Fibroblast of upper back skin (primary cell): ENCODE measurements around the gene RCOR3.
"Not testable (repeated sequence)": the region's sequence is repeated elsewhere in the genome, so short reads cannot be mapped to it uniquely, and the experiment has no call there.

Source experiments
- DNase-seq: peaks from one replicate; pipeline ENCODE4 v3.0.0-alpha.2; 2013

Gene RCOR3

DNA sequence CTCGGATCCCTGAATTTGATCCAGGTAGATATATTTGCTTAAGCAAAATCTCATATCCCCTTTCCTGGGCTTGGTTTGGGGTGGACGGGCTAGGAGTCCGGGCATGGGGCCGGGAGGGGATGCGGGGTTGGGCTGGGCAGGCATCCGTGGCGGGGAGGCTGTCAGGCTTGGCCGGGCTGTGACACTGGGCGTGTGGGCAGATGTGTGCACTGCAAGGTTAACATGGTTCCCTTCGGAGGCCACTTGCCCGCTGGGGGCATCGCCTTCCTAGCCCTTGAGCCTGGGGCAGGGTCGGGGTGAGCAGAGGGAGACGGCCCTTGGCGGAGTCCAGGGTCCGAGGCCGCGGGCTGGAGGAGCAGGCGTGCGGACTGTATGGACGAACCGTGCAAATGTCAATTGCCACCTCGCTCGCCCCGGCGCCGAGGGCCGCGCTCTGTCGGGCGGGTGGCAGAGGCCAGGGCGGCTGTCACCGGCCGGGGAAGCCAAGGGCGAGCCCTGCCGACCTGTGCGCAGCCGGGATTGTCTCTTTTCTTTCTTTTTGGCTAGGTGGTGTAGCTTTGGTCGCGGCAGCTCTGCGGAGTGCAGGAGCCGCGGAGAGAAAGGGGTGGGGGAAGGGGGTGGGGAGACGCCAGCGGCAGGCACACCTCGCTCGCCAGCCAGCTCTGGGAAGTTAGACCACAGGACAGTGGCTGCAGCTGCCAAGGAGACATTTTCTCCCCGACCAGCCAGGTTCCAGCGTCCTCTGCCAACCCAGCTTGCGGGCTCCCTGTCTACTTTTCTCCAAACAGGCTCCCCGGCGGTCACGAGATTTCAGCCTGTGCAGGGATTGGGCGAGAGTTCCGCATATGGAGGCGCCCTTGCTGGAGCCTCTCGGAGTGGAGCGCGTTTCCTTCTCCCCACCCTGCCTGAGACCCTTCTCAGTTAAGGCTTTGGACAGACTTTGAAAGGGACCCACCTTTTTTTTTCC lies 1.3 kb downstream of the RCOR3 start:
- peak; percentile 70 for DNase-seq

DNA sequence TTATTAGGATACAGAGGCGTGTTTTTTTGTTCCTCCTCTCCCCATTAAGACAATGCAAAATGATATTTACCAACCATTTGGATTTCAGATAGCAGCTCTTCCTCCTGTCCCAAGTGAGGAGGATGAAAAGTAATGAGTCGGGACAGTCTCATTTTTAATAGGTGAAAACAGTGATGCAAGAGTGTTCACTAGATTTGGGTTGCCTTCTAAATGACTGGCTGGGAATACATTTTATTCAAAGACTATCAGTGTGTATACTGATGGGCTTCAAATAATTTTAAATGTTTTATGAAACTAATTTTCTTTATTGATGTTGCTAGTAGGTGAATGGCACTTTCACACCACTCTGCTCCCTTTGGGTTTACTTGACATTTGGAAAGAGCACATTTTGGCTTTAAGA lies 2.1 kb downstream of the RCOR3 start:
- no peak for DNase-seq

DNA sequence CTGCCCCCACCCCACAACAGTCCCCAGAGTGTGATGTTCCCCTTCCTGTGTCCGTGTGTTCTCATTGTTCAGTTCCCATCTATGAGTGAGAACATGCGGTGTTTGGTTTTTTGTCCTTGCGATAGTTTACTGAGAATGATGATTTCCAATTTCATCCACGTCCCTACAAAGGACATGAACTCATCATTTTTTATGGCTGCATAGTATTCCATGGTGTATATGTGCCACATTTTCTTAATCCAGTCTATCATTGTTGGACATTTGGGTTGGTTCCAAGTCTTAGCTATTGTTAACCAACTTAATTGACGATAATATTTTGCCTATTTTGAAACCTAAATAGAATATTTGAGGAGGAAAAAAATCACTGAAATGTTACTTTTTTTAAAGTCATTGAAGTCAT lies 3.9 kb downstream of the RCOR3 start:
- DNase-seq = not testable (repeated sequence)

DNA sequence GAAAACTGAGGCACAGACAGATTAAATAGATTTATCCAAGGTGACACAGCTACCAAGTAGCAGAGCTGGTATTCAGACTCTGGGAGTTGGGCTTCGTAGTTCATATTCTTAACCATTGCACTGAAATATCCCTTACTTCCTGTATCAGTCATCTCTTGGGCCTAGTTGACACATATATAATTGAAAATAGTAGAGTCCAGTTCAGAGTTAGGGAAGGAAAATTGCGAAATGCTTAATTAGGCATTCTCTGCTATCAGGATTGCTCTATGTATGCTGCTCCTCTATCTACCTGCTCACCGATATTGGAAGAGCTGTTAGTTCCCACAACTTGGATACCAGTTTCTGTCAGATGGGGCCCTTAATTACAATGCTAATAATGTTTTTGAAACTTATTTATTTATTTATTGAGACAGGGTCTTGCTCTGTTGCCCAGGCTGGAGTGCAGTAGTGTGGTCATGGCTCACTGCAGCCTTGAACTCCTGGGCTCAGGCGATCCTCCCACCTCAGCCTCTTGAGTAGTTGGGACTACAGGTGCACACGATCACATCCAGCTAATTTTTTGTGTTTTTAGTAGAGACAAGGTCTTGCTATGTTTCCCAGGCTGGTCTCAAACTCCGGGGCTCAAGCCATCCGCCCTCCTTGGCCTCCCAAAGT lies 8.2 kb downstream of the RCOR3 start:
- no peak for DNase-seq

DNA sequence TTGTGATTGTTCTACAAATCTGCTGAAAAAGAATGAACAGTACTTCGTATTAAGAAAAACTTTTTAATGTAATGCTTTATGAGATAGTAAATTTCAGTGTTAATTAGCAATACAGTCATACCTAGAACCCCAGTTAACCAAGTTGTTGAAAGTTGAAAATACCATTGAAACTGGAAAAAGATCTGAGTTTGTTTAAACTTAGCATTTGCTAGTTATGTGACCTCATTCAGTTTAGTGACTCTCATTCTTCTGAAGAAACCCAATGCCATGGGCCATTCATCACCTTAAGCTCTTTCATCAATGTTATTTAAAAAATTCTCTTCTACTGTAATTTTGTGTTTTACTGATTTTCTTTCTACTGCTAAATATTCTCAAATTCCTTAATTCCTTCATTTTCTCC lies 20.2 kb downstream of the RCOR3 start:
- DNase-seq = no peak

DNA sequence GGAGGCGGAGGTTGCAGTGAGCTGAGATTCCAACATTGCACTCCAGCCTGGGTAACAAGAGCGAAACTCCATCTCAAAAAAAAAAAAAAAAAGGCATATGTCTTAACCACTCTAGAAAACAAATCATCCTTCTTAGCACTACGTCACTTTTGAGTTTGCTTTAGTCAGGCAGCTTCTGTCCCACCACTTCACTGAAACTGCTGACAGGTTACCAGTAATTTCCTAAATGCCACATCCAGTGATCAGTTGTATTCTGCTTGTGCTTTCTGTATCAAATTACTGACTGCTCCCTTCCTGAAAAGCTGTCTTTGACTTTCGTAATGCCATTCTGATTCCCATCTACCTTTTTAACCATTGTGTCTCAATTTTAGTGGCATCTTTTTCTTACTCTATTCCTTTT lies 21.7 kb downstream of the RCOR3 start:
- no peak for DNase-seq

DNA sequence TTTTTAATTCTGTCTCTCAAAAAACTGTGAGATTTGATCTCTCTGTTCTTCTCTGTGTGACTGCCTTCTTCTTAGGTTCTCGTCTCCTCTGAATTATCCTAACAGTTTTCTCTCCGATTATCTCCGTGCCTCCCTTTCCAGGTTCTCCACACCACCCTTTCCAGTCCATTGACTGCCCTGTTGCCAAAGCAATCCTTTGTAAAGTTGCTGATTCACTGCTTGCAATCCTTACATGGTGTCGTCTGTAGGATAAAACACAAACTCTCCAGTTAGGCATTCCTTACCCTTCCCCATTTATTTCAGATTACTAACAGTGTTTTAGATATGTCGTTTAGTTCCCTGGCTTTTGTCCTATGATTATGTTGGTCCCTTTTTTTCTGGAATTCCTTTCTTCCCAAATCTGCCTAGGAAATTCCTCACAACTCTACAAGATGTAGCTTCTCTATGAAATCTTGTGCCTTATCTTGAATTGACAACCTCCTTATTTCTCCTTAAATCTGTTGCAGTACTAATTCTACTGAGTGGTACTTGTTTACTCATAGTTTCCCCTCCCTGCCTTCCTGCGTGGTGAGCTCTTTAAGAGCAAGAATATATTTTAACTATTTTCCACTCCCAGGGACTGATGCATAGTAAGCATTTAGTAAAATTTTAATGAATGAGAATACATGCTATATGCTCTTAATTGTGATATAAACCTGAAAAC lies 22.3 kb downstream of the RCOR3 start:
- DNase-seq = peak; percentile 8

DNA sequence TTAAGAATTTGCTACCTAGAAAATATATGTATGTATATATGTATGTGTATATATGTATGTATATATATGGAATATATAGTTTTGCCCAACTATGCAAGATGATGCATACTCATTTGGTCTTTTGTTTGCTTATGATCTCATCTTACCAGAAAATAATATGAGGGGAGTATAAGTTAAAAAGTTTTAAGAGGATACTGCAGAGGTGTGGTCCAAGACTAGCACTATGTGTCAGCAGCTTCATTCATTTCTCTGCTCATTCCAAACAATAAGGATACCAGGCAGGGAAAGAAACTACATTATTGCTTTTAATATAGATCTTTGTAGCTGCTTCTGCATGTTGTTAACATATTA lies 22.8 kb downstream of the RCOR3 start:
- no peak for DNase-seq

DNA sequence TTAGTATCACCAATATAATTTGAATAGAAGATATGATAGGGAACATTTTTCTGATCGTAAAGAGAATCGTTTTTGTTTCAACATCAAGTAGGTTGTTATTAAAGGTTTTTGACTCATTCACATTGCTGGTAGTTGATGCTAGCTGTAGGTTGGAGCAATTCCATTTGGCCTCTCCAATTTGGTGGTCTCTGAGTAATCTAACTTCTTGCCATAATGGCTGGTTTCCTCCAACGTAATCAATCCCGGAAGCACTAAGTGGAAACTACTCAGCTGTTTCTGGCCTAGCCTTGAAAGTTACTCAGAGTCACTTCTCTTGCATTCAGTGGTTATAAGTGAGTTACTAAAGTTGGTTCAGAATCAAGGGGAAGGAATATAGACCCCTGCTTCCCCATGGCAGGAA lies 26.0 kb downstream of the RCOR3 start:
- DNase-seq = peak; percentile 54

DNA sequence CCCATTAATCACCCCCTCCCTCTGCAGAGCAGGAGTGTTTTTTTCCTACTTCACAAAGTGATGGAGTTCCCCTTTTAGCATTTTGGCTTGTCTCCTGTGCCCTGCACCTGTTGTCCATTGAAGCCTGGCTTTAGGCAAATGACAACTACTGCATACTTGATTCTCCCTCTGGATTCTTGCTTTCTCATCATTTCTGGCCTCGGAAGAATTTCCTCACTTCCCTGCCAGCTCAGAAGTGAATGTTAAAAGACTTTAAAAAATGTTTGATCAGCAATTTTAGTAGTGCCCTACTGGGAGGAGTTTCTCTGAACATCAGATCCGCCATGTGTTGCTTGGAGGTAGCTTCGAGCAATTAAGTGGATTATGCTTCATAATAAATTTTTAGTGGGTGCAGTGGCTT lies 28.1 kb downstream of the RCOR3 start:
- no peak for DNase-seq

DNA sequence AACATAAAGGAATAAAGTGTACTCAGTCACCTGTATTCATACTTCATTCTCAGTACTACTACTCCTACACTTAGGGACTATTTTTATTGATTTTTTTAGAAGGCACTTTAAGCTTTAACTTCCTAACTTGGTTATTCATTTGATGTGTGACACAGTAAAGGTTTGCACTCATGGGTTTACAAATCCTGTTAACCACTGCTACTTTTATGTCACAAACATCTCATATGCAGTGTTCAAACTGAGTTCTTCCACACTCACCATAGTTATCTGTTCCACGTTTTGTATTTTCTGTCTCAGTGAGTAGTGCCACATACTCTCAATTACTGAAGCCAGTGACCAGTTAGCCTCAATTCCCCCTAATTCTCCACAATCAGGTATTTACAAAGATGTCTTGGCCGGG lies 33.2 kb downstream of the RCOR3 start:
- no peak for DNase-seq

DNA sequence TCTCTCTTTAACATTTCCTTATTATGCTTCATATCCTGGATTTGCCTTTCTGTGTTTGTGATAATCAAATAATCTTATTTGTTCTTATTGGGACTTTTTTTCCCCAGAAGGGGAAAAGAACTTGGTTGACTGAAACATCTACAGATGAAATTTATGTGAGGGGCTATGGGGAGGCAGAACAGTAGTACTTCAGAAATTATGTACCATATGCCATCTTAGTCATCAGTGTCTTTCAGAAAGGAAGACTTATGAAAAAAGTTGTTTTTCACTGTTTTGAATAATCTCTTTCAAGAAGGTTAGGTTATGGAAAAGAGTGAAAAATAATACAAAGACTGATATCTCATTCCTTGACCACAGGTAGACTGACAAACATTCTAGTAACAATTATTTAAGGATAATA lies 37.2 kb downstream of the RCOR3 start:
- DNase-seq = no peak

DNA sequence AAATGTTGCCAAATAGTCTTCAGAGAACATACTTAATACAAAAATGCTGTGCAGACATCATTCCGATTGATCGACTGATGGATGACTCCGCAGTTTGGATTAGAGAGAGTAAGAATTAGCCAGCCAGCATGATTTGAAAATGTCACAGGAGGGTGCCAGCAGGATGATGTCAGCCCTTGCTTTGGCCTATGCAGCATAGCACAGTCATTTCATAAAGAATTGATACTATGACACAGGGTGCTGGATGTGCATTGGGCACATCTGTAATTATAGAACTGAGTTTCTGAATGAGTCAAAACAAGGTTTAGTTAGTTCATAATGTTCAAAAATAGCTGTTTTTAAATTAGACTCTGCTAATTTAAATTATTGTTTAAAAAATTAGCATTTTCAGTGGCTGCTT lies 45.9 kb downstream of the RCOR3 start:
- DNase-seq = peak; percentile 37

DNA sequence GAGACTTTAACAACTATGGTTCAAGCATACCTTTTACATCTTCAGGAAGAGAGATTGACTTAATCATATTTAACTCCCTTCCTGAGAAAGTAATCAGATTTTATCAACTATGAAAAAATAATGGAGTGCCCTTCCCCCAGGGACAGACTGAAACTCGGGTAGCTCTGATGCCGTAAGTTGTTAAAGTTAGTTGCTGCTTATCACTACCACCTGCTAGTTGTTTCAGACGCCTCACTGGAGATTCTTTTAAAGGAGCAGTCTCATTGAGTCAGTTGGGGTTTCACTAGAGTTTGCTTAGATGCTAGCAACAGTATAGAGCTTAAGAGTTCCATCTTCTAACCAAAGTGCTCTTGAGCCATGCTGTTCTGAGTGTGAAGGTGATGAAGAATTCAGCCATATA lies 50.5 kb downstream of the RCOR3 start:
- no peak for DNase-seq

DNA sequence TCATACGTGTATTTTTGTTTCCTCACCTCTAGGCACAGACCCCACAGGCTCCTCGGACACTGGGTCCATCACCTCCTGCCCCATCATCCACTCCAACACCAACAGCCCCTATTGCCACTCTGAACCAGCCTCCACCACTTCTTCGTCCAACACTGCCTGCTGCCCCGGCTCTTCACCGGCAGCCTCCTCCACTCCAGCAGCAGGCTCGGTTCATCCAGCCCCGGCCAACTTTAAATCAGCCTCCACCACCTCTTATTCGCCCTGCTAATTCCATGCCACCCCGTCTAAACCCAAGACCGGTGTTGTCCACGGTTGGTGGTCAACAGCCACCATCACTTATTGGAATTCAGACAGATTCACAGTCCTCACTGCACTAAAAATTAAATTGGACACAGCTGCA lies 54.2 kb downstream of the RCOR3 start:
- DNase-seq = no peak

DNA sequence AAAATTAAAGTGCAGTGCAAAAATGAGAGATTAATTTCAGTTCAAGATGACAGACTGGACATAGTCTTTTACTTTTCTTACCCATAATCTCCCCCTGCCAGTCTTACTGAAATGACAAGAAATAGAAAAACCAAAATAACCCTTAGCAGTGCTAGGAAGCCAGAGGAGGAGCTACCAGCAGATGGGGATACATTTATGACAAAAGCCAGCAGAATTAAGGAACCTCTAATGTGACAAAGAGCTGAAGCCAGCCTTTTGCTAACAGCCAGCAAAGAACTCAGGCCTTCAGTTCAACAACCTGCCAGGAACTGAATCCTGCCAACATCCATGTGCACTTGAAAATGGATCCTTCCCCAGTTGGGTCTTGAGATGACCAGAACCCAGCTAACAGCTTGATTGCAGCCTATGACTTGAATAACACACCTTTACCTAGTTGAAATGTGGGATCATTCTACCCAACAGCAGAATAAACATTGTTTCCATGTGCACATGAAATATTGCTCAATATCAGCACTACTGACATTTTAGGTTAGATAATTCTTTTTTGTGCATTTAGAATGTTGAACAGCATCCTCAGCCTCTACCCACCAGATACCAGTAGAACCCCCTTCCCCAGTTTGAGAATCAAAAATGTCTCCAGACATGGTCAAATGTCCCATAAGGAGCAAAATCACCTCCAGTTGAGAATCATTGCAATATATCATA lies 59.6 kb downstream of the RCOR3 start:
- no peak for DNase-seq

DNA sequence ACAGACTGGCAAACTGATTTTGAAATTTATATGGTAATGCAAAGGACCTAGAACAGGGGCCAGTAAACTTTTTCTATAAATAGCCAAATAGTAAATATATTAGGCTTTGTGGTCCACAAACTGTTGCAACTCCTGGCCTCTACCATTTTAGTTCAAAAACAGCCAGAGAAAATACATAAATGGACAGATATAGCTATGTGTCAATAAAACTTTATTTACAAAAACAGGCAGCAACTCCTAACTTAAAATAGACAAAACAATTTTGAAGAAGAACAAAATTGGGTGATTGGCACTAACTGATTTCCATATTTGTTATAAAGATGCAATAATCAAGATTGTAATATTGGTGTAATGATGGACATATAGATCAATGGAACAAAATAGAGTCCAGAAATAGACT lies 60.7 kb downstream of the RCOR3 start:
- no peak for DNase-seq

DNA sequence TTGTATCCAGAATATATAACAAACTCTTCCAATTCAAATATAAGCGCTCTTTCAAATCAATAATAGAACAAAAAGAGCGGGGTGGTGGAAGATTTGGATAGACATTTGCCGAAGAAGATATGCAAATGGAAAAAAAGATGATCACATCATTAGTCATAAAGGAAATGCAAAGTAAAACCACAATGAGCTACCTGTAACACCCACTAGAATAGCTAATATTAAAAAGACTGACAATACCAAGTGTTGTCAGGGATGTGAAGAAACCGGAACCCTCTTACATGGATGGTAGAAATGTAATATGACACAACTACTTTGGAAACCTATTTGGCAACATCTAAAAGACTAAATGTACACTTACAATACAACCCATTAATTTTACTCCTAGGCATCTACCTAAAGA lies 61.8 kb downstream of the RCOR3 start:
- DNase-seq = no peak

DNA sequence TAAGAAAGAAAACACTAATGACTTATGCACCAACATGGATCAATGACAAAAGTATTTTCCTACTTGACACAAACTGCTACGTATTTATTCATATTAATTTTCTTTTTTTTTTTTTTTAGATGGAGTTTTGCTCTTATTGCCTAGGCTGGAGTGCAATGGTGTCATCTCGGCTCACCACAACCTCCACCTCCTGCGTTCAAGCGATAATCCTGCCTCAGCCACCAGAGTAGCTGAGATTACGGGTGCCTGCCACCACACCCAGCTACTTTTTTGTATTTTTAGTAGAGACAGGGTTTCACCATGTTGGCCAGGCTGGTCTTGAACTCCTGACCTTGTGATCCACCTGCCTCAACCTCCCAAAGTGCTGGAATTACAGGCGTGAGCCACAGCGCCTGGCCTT lies 62.5 kb downstream of the RCOR3 start:
- not testable (repeated sequence) for DNase-seq

DNA sequence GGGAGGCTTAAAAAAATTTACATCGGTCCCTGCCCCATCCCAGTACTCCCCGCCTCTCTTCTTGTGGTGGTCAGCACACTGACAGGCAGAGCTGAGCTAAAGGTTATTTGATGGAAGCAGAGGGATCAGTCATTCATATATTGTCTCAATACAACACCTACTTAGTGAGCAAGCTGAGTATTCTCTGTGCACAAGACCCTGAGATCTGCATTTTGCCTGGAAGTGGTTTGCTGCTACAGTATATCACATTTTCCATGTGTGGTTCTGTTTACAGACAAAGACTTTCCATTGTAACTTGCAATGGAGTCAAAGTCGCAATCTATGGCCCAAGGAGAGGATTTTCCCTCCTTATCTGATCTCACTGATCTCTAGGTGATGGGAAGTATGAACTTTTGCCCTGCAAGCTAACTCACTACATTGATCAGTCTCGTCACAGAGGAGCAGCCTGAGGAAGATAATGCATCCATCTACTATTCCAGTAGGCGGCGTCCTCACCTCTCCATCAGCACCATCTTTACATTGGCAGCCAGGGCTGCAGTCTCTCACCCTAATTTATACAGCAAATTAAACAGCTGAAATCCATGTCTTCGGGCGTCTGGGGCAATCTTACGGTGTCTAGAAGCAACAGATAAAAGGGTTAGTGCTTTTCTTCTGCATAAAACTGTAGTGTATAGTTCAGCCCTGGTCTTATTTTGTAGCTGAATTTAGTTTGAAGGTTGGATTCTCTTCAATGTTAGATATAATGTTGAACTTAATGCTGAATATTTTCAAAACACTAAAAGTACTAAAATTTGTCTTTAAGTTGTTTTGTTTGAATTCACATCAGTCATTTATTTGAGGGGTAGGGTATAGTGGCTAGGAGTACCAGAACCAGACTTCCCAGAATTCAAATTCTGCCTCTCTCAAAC lies 64.2 kb downstream of the RCOR3 start:
- DNase-seq = peak; percentile 68

DNA sequence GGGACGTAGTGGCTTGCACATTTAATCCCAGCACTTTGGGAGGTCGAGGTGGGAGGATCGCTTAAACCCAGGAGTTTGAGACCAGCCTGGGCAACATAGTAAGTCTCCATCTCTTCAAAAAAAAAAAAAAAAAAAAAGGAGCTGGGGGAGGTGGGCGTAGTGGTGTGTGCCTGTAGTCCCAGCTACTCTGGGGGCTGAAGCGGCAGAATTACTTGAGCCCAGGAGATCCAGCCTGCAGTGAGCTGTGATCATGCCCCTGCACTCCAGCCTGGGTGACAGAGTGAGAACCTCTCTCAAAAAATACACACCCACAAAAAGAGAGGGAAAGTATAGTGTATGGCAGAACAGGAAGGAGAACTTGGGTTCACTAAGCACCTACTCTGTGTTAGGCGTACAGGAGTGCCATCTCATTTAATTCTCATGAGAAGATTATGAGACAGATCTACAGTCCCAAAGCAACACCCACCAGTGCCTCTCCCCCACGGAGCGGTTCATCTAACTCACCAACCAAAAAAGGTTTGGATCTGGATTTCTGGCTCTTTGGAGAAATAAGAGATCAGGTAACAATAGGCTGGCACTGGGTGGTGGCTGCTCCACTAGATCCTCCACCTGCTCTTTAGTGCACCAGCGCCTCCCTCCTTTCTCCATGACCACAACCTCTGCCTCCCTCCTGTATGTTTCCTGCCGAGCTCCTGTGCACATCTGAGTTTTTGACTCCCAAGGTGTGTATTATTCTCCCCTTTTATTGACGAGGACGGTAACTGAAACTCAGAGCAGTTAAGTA lies 66.0 kb downstream of the RCOR3 start:
- DNase-seq = no peak
